HG02885 (cell line): Measurements from ENCODE around the gene SP9.

Source experiments
- ATAC-seq: cut with Tn5 transposase; IDR thresholded peaks from one replicate; pipeline ENCODE4 v1.9.1; 2021; ENCODE audit warnings: mild to moderate bottlenecking; ENCODE audit not compliant: unreplicated experiment, poor library complexity

Gene SP9

DNA sequence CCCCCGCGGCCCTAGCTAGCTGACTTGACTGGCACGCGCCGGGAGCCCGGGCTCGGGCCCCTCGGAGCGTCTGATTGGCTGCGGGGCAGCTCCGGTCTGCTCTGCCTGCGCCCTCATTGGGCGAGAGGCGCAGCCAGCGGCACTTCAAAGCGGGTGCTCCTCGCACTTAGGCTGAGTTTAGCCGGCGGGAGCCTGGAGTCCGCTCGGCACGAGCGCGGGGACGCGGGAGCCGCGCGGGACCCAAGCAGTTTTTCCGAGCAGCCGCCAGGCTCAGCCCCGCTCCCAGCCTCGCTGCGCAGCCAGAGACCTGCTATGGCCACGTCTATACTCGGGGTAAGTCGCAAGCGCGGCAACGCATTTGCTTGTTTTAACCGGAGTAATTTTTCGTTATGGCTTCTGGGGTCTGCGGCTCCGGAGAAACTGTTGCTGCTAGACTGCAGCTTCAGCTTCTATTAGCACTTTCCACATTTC lies at the start of gene SP9:
Gene SP9 (plus strand): TSS at position 174 of the 471 bp plus-strand sequence. CDS start 139 bp downstream, at position 313.
- no peak for ATAC-seq

- ATAC-seq = no peak
Observed at GRCh38 chr2:174286172-174286571, 48.6 kb upstream of the SP9 start.

- no peak for ATAC-seq
Observed at GRCh38 chr2:174292908-174293307, 41.8 kb upstream of the SP9 start.

- ATAC-seq = no peak
Observed at GRCh38 chr2:174300114-174300513, 34.6 kb upstream of the SP9 start.

- ATAC-seq = no peak
Observed at GRCh38 chr2:174312581-174313234, 22.0 kb upstream of the SP9 start.

- ATAC-seq = no peak
Observed at GRCh38 chr2:174322149-174322548, 12.6 kb upstream of the SP9 start.

DNA sequence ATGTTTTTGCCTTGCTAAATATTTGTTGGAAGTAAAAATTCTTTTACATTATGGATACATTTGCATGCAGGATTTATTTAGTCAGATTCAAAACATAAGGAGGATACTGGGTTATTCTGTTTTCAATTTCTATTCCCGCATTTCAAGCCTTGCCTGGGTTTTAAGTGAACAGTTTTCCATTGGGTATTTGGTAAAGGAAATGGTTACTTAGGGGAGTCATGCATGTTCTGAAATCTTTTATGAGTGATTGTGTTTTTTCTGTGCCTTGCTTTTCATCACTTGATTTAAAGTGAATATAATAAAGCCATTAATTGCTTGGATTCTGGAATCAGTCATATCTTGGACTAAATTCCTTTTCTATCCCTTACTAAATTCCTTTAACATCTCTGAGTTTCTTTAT lies 12.0 kb upstream of the SP9 start:
- no peak for ATAC-seq

DNA sequence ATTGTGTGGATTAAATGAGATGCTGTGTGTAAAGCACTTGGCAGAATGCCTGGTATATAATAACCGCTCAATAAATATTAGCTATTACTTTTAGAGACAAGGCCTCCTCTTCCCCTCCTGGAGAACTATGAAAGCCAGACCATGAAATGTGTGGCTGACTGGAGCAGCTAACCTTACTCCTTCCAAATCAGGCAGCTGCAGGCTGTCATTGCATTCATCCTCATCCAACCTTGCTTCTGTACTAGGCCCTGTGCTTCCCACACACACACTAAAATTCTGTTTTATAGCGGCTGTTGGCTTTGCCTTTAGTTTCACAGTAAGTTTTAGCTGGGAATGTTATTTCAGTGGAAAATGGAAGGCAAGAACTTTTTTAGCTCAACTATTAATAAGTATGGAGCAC lies 10.2 kb upstream of the SP9 start:
- no peak for ATAC-seq

DNA sequence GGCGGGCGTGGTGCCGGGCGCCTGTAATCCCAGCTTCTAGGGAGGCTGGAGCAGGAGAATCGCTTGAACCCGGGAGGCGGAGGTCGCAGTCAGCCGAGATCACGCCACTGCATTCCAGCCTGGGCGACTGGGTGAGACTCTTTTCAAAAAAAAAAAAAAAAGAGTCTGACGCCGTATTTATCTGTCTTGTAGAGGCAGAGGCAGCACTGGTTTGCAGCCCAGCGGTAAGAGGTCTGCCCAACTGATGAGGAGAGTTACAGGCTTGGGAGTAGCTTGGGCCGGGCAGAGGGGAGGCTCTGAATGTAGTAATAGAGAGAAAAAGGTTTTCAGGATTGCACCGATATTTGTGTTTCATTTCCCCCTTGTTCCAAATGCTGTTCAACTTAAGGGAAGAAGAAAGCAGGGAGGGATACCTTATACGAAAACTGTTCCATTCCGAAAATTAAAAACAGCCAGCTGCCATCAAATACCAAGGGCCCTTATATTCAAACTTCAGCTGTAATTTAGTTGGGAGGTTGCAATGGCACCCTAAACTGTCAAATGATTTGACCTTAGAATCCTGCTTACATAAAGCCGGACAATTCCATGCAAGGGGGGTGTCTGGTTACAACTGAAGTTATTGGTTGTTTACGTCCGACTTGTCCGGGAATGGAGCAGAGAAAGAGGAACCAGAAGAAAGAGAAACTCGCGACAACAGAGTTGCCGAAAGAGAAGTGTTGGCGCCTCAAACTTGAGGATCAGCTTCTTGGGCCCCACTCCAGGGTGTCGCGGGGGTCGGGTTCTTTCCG lies 9.2 kb upstream of the SP9 start:
- ATAC-seq = no peak

- ATAC-seq = no peak
Observed at GRCh38 chr2:174326161-174327020, 8.4 kb upstream of the SP9 start.

DNA sequence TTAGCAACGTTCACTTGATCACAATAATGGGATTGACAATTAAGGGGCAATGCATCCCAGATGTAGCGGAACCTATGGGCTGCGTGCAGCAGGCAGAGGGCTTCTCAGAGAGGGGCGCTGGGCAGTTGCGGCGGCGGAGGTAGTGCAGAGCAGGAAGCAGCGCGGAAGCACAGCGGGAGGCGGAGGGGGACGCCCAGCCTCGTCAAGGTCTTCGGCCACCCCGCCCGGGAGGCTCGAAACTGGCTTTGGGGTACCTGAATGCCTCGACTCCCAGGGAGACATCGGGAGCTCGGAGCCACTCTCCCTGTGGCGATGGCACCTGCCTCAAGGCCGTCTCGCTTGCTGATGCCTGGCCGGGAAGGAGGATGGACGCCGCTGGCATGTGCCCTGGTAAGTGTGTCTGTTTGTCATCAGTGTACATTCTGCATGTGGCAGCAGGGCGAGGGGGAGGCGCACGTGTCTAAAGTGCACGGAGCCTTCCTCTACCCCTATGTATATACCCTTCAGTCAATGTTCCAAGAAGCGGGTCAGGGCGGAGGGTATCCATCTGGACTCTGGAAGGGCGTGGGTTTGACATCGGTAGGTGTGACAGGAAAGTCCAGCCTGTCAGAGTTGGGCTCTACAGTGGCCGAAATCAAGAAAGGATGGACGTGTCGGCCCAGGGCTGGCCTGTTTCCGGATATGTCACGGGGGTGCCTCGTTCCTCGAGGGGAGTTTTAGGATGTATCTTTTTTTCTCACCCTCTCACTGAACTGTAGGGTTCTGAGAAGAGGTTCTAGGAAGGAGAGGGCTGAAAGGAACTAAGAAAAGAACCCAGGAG lies 7.5 kb upstream of the SP9 start:
- ATAC-seq = no peak

- no peak for ATAC-seq
Observed at GRCh38 chr2:174327841-174328113, 7.0 kb upstream of the SP9 start.

DNA sequence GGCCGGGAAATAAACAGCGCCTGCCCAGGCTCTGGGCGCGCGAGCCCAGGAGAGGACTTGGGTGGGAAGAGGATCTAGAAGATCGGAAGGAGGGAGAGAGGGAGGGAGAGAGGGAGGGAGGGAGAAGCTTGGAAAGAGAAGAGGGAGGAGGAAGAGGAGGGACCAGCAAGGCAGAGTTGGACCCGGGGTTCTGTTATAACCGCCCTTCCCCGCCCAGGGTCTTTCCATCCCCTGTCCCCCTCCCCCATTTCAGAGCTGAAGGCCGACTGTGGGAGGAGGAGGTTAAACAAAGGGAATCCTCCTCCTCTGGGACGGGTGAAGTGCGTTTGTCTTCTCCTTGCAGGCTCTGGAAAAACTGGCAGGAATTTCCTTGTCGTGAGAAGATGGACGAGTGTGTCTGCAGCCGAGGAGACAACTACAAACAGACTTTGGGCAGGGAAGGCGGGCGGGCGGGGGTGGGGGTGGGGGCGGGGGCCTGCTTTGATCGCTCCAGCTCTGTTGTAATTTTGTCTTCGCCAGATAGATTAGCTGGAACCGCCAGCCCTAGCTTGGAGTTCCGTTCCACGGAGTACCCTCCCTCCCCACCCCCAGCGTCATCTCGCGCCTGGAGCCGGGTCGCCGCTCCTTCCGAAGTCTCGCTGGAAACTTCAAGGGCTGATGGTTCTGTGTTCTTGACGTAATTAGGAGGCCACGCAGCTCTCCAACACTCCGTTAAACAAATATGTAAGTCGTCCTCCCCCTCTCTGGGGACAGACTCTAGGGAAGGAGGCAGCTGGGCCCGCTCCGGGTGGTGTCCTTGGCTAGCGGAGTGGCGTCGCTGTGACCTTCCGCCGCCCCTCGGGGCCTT lies 6.4 kb upstream of the SP9 start:
- no peak for ATAC-seq

GRCh38 chr2:174328961-174329715 lies 5.6 kb upstream of the SP9 start:
- ATAC-seq = no peak

- ATAC-seq = no peak
Observed at GRCh38 chr2:174330945-174331594, 3.7 kb upstream of the SP9 start.

- no peak for ATAC-seq
Observed at GRCh38 chr2:174331595-174332216, 3.0 kb upstream of the SP9 start.

DNA sequence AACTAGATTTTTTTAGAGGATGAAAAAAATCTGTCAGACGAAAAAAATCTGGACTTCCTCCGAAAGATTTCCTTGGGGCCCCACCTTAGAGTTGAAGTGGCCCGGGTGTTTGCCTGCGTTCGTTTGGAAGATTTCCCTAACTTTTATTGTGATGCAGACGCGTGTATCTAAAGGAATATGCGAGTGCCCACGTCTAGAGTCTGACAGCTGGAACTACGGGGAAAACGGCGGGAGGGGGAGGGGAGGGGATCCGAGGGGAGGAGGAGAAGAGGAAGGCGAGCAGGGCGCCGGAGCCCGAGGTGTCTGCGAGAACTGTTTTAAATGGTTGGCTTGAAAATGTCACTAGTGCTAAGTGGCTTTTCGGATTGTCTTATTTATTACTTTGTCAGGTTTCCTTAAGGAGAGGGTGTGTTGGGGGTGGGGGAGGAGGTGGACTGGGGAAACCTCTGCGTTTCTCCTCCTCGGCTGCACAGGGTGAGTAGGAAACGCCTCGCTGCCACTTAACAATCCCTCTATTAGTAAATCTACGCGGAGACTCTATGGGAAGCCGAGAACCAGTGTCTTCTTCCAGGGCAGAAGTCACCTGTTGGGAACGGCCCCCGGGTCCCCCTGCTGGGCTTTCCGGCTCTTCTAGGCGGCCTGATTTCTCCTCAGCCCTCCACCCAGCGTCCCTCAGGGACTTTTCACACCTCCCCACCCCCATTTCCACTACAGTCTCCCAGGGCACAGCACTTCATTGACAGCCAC lies 2.4 kb upstream of the SP9 start:
- no peak for ATAC-seq
